ENCODE data around the gene OR51A4.
"Not testable (repeated sequence)": the region's sequence is repeated elsewhere in the genome, so short reads cannot be mapped to it uniquely, and the experiment has no call there.

The OR51A4 gene

GRCh38 chr11:4947505-4947904 lies at the start of gene OR51A4:
Gene OR51A4 (minus strand): TSS chr11:4947605. CDS start chr11:4947100, 505 bp downstream.
- no peak for DNase-seq (ENCODE audit: low spot score)

DNA sequence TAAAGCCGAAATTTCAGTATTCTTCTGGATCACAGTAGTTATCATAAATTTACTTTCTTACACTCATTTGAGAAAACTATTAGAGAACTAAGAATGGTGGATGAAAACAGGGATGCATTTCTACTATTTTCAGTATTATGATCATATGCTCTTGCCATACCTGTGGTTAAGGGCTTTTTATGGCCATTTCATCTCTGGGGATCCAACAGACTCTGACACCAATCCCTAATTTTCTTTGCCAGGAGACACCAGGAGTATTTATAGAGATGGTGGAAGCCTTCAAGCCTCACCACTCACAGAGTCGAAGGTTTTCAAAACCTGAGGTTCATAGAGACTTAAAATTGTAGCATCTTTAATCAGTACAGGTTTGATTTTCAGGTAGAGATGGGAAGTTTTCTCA lies 47.1 kb upstream of the OR51A4 start, which contains the start of gene OR51L1:
OR51L1 (plus strand) TSS at position 301 of the 400 bp plus-strand sequence. CDS start 4,132 bp downstream, outside the sequence.
- no peak for DNase-seq (ENCODE audit: low spot score)

DNA sequence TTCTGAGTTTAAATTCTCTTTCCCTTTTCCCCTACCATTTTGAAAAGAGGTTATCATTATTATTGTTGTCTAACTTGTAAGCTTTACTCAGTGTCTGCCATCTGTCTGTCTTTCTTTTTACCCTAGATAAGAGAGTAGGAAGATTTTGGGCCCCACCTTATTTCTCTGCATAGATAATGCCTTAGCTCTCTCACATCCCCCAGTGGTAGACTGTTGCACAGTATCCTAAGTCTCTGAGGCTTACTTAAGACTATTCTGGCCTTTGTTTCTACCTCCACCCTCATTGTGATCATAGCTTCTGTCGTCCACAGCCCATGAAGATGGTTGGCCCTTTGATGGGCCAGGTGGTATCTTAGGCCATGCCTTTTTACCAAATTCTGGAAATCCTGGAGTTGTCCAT lies 43.7 kb upstream of the OR51A4 start:
- DNase-seq (ENCODE audit: low spot score), result peak; percentile 5

- no peak for DNase-seq (ENCODE audit: low spot score)
These were observed 36.4 kb upstream of the OR51A4 start for GRCh38 chr11:4983841-4984240.

- no peak for DNase-seq (ENCODE audit: low spot score)
These were observed 35.3 kb upstream of the OR51A4 start for GRCh38 chr11:4982678-4983077.

DNA sequence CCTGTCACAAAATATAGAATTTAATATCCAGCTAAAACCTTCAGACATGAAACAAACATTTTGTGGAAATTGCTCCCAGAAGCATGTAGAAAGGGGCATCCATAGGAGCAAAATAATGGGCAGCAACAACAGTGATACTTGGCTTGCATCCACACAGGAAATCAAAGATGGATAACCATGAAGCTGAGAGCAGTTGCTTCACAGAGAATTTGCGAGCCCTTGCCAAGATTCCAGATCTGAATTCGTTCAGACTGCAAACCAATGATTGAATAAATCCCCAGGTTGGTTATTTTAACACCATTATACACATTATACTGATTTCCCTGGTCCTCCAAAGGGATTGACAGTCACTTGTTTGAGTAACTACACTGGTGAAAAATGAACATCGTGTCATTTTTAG lies 31.6 kb upstream of the OR51A4 start:
- no peak for DNase-seq (ENCODE audit: low spot score)

DNA sequence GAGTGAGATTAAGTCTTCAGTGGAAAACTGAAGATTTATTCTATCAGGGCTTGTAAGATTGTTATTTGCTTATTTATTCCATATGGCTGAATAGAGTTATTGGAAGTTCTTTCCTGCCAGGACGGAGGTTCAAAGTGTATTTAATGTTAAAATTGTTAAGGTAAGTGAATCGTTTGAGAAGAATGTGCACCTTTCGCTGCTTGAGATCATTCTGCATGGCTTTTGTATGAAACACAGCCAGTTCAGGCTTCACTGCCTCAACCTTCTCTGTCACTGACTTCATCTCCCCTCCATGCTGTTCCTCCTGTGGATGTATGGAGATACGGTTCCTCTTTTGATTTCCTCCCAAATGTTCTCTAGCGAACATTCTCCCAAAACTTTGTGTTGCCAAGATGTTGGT lies 28.0 kb upstream of the OR51A4 start:
- no peak for DNase-seq (ENCODE audit: low spot score)

DNA sequence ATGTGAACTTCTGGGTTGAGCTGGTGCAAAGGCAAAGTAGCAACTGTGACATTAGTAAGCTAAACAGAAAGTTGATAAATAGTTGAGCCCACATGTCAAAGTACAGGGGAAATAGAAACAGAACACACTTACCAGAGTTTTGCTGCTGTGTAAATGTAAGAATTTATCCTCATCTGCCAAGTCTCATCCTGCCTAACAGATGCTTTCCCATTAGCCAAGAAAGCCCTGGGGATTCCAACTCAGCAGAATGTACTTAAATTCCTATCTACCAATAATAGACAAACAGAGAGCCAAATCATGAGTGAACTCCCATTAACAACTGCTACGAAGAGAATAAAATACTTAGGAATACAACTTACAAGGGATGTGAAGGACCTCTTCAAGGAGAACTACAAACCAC lies 15.4 kb upstream of the OR51A4 start:
- DNase-seq (ENCODE audit: low spot score), result no peak

GRCh38 chr11:4960877-4961276 lies 13.5 kb upstream of the OR51A4 start:
- DNase-seq (ENCODE audit: low spot score), result no peak

- DNase-seq (ENCODE audit: low spot score), result no peak
These were observed 10.0 kb upstream of the OR51A4 start for GRCh38 chr11:4957396-4957795.

- not testable (repeated sequence) for DNase-seq (ENCODE audit: low spot score)
These were observed 8.2 kb upstream of the OR51A4 start, which contains the start of gene OR51A2 for GRCh38 chr11:4955613-4956012. Gene OR51A2 (minus strand): TSS chr11:4955713. CDS start chr11:4955713, 0 bp downstream.

DNA sequence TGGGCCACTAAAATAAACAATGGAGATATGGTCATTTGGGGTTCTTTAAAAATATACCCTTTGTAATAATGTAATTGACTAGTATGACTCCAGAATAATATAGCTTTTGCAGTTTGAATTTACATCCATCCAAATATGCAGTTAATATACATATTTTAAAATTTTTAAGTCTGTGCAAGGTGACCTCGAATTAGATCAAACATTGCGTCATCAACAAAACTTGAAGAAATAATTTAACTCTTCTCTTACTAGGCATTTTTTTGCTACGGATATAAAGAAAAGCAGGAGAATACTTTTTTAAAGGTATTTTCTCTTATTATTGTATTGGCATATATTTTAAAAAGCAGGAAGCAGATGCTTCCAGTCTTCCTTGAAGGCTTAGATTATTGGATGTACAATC lies 10.7 kb downstream of the OR51A4 start:
- DNase-seq (ENCODE audit: low spot score), result no peak

GRCh38 chr11:4932751-4933150 lies 14.7 kb downstream of the OR51A4 start:
- no peak for DNase-seq (ENCODE audit: low spot score)

DNA sequence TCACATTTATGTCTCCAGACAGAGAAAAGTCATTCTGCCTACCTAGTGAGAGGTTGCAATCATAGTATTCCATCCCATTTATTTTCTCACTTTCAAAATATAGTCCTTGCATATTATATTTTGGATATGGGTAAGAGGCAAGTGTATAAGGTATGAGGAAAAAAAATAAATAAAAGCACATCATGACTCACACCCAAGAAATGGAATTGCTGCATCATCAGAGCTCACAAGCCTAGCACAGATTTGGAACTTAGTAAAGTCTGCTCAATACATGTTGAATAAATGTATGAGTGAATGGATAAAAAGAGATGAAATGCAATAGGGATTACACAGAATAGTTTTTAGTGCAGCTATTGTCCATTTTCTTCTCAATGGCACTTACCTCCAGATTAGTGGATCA lies 20.8 kb downstream of the OR51A4 start:
- no peak for DNase-seq (ENCODE audit: low spot score)

- no peak for DNase-seq (ENCODE audit: low spot score)
These were observed 23.2 kb downstream of the OR51A4 start, which contains the start of gene OR51G1 for GRCh38 chr11:4924239-4924638. Gene OR51G1 (minus strand): TSS chr11:4924339. CDS start chr11:4924339, 0 bp downstream.

DNA sequence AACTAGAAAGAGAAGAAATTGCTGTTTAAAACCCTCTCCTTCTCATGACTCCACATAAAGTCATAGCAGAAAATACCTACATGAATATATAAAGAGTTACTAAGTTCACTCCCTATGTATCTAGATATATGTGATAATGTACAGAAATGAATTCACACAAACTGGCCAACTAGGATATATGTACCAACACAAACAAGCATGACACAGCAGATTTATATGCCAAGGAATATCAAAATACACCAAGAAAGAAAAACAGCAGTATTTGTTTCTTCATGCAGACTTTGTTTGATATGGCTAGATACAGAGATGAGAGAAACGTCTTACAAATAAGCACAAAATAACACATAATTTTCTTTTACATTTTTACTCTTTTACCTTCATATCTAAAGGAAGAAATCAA lies 25.1 kb downstream of the OR51A4 start:
- DNase-seq (ENCODE audit: low spot score), result no peak

DNA sequence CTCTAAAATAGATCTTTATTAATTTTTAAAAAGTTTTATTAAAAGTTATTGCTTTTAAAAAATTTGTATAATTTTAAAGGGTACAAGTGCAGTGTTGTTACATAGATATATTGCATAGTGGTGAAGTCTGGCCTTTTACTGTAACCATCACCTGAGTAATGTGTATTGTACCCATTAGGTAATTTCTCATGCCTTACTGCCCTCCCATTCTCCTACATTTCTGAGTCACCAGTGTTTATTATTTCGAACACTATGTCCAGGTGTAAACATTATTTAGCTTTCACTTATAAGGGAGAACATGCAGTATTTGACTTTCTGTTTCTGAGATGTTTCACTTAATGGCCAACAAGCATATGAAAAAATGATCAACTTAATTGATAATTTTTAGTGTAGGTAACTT lies 25.6 kb downstream of the OR51A4 start:
- no peak for DNase-seq (ENCODE audit: low spot score)

GRCh38 chr11:4919250-4919649 lies 28.2 kb downstream of the OR51A4 start, which contains the start of gene OR51G2:
Gene OR51G2 (minus strand): TSS chr11:4919350. CDS start chr11:4915663, 3,687 bp downstream.
- DNase-seq (ENCODE audit: low spot score), result no peak

DNA sequence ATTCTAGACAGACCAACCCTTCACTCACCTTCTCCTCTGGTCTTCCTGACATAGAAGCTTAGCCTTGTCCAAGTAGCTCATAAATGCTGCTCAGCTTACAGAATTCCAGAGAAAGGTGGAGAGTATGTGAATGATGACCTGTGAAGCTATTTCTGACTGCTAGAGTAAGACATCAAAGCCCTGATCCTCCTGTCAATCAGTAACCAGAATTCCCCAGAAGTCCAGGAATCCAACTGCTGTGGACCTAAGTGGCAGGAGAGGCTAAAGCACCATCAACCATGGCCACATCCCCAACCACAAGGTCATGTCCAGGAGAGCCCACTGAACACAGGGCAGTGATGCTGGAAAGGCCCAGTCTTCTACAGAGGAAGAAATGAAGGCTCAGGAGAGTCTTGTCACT lies 30.8 kb downstream of the OR51A4 start:
- no peak for DNase-seq (ENCODE audit: low spot score)

DNA sequence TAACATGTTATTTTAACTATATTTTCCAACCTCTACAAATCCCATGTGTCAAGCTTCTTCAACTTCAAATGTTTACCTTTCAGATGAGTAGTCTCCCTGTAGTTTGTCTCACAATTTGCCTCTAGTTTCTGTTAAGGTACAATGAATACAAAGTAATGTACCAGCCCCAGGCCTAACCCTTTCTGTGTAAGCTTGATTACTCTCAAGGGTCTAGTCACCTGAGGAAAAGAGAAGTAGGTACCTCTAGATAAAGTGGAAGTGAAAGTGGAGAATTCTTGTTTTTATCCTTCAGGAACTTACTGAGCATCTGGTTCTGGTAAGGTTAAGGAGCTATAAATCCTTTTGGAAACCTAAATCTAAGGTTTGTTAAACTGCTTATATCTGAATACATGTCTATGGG lies 43.9 kb downstream of the OR51A4 start, which contains the start of gene OR51A7:
OR51A7 (plus strand) TSS at position 300 of the 400 bp plus-strand sequence. CDS start 3,587 bp downstream, outside the sequence.
- no peak for DNase-seq (ENCODE audit: low spot score)

All from GM03348 (cell line).